ENCODE measurements around the gene HPS3.

HPS3 gene

DNA sequence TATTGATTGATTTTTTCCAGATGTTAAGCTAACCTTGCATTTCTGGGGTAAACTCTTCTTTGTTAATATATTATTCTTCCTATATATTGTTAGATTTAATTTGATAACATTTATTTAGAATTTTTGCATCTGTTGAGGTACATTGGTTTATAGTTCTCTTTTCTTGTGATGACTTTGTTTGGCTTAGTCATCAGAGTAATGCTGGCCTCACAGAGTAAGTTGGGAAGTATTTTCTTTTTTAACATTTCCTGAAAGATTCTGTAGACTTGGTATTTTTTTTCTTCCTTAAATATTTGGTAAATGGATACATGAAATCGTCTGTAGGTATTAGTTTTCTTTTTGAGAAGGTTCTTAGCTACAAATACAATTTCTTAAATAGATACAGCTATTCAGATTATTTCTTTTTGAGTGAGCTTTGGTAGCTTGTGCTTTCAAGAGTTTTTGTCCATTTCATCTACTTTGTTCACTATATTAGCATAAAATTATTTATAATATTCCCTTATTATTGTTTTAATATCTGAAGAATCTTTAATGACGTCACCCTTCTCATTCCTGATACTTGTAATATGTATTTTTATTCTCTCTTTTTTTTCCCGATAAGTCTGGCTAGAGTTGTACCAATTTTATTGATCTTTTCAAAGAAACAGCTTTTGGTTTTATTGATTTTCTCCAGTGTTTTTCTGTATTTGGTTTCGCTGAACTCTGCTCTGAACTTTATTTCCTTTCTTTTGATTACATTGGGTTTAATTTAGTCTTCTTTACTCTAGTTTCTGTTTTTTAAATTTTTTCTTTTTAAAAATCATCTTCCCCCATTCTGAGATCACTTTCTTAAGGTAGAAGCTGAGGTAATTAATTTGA is 6.5 kb upstream of the HPS3 start:
- no peak for DNase-seq

DNA sequence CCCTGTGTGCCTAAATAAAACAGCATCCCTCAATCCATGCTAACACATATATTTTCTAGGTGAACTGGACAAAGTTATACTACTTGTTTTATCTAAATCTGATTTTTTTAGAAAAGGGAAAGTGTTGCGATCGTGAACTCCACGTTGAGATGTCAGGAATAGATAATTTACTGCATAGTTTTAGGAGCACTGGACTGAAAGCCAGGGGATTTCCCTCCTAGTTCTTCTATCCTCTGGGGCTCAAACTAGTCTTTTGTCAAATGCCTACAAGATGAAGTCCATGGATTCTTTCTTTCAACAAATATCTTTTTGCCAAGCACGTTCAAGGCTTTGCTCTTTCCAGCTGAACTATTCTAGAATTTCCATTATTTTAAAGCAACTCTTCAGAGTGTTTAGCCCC is 617 bp upstream of the HPS3 start:
- DNase-seq, result no peak

DNA sequence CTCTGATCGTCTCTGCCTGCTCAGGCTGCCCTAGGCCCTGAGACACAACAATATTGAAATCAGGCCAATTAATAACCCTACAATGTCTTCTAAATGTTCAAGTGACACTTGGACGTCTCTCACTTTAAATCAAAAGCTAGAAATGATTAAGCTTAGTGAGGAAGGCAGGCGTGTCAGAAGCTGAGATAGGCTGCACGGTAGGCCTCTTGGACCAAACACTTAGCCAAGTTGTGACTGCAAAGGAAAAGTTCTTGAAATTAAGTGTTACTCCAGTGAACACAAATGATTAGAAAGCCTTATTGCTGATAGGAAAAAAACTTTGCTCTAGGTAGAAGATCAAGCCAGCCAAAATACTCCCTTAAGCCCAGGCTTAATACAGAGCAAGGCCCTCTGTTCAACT is 2.2 kb downstream of the HPS3 start:
- DNase-seq, result no peak

DNA sequence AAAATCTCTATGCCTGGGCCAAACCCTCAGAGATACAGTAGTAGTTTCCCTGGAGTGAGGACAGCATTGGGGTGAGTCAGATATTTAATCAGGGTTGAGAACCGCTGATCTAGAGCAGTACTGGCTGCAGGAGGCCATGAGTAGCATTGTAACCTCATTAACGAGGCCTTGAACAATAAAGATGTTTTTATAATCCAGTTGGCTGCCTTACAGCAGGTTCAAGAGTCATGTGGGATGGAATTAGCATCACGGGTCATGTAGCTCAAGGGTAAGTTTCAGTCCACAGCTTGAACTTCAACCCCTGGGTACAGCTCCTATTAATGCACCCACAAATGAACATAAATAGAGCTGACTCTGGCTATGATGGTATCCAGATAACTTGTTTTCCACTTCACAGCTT is 5.1 kb downstream of the HPS3 start:
- DNase-seq, result no peak

DNA sequence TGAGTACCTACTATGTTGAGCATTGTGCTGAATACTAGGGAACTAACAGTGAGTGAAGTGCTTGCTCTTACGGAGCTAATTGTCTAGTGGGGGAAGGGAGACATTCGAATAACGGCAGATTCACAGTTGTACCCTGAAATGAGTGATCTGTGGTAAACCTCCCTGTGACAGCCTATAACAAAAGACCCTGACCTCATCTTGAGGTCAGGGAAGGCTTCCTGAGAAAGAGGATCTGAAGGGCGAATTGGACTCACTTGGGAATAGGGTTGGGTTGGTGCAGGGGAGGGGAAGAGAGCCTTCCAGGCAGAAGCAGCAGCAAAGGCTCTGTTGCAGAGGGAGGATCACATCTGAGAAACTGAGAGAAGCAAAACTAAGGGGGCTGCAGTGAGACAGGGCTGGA is 13.2 kb downstream of the HPS3 start:
- no peak for DNase-seq

DNA sequence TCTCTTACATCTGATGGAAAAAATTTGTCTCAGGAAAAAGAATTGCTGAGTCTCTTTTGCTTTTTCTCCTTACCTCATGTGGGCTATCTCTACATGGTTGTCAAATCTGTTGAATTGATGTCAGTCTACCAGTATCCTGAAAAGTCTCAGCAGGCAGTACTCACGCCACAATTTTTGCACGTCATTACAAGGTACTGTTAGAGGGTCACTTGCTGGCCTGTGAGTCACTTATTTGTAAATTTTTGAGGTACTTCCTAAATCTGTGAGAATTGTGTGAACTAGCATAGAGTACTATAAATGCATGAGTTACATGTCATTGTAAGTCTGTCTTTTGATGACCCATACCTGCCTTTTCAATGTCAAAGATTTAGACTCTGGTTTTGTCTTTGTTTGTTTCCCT is 15.9 kb downstream of the HPS3 start:
- no peak for DNase-seq

DNA sequence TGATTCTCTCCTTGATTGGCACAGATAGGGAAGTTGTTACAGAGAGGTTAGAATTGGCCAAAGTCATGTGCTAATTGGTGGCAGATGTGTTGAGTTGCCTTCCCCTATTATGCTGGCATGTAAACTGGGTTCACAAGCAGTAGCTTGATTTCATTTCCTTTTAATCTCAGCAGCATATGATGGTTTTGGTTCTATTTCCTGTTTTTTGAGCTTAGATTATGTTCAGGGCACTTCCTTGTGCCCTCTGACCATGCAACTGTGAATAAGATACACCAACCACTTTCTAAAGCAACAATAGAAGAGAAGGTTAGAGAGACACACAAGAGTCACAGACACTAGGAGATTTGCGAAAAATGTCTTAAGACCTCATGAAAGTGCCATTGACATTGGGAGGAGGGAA is 16.5 kb downstream of the HPS3 start:
- DNase-seq, result no peak

DNA sequence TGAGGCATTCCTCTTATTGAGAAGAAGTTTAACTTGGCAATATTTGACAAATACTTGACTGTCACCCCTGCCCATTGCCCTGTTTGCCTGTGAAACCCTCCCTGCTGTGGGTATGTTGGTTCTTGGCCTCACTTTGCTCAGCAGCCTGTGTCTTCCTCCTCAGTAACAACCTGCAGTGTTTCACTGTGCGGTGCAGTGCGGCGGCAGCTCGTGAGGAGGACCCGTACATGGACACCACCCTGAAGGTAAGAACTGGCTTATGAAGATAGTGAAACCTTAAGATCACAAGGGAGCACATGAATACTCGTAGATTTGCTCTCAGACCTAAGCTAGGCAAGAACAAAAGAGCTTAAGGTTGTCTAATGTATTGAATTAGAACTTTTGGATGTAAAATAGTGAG is 21.0 kb downstream of the HPS3 start:
- no peak for DNase-seq

DNA sequence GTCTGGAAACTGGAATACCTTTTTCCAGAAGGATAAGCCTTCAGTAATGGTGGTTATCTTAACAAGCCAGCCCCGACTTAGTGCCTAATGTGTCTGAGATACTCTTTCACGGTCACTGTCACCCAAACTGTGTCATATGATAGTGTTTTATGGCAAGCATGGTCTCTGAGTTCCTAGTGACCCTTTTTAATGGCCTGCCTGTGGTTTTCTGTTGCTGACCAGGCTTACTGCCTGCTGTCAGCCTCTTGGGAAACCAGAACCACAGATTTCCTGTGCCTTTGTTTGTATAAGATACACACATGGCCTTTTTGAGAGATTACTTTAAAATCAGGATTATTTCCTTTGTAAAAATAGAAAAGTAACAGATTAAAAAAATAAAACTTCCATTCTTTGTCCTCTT is 22.4 kb downstream of the HPS3 start:
- no peak for DNase-seq

DNA sequence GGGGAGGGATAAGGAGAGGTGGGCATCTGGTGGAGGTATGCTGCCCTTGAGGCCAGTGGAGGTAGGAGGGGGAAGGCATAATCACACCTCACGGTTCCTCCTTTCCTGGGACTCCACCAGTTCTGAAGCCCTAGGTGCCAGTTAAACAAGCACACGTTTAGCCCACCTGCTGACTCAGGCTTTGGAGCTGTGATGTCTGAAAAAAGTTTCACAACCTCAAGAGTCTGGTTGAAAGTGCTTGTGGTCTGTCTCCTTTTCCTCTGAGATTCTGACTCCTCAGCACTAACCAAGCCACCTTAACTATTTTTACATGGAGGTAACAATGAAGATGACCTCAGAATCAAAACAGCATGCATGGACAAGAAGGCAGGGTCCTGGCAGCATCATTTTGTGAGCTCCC is 23.0 kb downstream of the HPS3 start:
- DNase-seq, result no peak

DNA sequence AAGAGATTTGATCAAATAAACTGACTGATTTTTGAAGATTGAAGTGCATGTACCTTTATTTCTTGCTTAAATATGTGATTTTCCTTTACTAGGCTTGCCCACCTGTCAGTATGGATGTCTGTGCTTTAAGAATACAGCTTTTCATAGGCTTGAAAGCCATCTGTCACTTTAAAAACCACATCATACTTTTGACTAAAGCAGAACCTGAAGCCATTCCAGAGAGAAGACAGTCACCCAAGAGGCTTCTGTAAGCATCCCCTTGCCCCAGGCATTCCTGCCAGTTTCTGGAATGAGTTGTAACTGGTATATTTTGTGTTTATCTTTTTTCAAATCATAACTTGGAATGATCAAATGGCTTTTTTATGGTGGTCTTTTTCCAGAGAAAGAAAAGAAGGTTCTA is 24.0 kb downstream of the HPS3 start:
- no peak for DNase-seq

DNA sequence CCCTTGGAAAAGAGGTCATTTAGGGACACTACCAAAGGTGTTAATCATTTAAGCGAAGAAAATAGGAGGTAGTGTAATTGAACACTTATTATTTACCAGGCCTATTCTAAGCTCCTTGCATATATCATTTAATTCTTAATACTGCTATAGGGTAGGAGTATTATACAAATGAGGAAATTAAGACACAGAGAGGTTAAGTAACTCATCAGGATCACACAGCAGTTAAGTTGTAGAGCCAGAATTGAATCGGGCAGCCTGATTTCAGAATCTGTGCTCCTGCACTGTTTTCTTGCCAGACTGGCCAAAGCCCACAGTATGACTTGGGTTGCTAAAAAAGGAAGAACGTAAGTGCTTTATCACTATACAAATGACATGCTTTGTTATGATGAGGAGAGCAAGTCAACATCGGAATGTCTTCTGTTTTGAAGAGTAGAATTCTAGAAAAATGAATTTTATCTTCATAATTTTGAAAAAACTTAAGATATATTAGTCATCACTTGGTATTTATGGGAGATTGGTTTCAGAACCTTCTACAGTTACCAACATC is 31.4 kb downstream of the HPS3 start:
- DNase-seq, result no peak

DNA sequence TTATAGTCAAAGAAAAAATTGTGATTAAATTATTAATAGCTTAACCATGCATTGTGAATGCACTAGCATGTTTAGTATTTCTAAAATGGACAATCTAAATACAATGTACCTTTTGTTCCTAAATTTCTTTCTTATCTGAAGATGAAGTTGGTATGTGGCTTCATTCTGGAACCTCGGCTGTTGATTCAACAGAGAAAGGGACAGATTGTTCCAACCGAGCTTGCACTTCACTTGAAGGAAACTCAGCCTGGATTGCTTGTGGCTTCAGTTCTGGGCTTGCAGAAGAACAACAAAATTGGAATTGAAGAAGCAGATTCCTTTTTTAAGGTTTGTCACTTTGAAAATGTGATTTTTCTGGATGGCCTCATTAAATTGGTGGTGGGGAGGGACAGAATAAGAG is 32.6 kb downstream of the HPS3 start:
- no peak for DNase-seq

DNA sequence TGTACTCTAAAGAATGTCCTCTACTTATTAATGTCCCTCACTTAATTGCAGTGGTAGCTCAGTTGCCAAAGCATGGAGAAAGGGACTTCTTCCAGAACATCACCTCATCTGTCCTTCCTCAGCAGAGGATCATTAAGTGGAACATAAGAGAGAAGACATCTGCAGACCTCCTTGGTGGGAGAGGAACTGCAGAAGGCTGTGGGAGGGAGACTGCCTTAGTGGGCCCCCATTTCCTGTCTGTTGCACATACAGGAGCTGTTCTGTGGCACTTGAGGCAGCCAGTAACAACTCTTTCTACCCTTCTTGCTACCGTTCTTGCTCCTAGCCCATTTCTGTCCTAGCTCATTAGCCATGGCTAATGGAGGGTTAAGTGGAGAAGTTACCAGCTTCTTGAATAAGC is 33.6 kb downstream of the HPS3 start:
- DNase-seq, result no peak

DNA sequence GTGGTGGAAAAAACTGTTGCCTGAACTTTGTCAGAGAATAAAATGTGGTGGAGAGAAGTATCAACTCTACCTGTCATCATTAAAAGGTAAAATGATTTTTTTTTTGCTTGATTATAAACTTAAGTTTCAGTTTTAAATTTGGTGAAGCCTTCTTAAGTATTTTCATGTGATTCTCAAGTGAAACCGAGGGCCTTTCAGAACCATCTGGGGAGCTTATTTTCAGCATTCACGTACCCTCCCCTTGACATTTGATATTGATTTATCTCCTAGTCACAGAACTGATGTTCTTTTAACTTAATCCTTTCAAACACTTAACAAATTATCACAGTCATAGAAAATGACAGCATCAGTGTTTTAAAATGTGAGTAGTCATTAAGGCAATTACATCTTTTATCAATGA is 38.5 kb downstream of the HPS3 start:
- DNase-seq, result no peak

DNA sequence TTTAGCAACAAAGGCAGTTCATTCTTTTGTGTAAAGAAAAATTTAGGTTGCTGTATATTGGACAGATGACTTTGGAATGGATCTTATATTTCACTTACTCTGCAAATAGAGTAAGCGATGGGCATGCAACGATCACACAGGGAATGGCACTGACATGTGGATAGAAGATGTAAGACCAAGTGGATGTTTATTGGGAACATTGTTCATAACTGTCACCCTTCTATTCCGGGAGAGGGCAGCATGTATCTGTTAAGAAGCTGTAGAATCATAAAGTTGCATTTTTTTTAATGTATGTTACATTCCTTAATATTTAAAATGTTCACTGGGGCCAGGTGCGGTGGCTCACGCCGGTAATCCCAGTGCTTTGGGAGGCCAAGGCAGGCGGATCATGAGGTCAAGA is 41.2 kb downstream of the HPS3 start:
- DNase-seq, result no peak

DNA sequence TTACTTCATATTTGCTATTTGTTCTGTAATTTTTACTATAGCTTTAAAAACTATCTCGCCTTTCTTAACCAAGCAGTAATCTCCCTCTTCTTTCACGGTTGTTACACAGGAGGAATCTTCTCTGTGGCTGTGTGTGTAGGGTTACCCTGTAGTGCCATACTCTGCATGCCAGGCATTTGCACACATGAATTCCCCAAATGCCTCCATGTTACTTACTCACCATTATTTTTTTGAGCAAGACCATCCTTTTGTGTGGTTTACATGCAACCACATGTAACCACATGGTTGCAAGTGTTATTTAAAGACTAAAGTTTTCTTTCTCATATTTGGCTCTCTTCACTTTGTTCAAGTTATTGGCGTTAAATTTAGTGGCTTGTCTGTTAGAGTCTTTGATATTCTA is 45.5 kb downstream of the HPS3 start:
- no peak for DNase-seq

DNA sequence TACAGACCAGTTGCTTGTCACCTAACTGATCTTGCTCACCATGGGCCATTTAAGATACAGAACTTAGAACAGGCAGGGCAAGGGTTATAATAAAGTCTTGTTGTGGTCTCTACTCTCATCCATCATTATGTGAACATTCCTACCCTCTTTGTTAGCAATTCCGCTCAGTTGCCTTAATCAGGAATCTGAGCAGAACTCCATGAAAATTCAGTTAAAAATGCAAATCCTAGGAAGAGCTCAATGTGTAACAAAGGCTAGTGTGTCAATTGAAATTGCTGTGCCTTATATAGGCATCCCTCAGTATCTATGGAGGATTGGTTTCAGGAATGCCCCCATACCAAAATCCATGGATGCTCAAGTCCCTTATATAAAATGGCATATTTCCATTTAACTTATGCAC is 47.7 kb downstream of the HPS3 start:
- no peak for DNase-seq

DNA sequence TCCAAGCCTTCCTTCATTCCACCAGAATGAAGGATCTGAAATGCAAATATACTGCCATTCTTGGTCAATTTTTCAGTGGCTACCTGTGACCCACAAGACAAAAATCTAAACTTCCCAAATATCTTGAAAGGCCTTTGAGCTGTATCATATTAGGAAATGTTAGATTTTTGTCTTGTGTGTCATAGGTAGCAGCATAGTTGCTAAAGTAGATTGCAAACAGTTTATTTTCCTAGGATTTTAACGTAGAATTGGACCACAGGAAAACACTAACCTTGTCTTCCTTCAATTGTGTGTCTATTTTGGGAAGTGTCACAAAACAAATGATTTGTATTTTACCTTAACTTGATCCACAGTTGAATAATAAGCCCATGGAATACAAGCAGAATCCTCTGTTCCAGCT is 49.8 kb downstream of the HPS3 start:
- no peak for DNase-seq

DNA sequence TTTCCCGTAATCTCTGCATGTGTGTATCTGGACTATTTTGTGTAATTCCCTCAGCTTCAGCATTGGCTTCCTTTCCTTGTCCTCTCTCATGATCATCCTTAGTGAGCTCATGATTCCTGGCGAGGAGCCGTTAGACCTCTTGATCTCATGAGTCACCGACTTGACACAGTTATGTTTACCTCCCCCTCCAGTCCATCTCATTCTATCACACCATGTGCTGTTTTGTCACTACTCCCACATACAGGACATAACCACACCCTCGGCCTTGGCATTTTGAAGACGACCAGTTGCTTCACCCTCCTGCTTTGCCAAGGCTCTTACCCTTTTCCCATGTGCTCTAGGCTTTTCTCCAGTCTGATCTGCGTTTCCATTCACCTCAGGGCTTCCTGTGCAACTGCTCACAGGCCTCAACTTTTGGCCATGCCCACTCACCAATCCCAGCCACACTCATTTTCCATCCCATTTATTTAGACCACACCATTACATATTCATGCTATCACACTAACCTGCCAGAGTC is 50.7 kb downstream of the HPS3 start:
- DNase-seq, result no peak

DNA sequence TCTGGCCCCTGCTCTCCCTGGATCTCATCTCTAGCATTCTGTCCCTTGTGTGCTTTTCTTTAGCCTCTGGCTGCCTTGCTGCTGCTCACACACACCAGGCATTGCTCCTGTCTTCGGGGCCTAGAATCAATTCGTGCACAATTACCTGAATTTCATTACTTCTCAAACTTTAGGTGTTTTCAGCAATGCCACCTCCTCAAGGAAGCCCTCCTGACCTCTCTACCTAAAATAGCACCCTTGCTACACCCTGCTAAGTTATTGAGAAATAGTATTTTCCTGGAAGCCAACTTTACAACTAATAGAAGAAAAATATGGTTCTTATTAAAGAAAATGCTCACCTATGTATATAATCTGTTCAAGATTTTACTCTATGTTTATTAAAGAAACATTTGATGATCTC is 51.7 kb downstream of the HPS3 start:
- no peak for DNase-seq

DNA sequence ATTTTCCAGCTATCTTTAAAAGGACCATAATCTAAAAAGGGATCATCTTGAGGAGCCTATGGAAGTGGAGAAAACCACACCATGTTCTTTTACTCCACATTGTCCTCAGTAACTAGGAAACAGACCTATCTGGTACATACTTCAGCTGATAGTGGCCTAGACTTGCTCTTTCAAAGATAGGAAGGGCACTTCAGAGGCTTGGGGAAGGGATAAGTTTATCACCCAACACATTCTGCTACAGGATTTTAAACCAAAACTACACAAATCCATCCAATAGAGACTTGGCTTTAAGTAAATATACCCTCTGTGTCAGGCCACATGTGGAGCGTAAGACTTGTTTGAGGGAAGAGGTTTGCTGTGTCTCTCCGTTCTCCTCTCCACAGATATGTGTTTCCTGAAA is 56.8 kb downstream of the HPS3 start:
- DNase-seq, result no peak

DNA sequence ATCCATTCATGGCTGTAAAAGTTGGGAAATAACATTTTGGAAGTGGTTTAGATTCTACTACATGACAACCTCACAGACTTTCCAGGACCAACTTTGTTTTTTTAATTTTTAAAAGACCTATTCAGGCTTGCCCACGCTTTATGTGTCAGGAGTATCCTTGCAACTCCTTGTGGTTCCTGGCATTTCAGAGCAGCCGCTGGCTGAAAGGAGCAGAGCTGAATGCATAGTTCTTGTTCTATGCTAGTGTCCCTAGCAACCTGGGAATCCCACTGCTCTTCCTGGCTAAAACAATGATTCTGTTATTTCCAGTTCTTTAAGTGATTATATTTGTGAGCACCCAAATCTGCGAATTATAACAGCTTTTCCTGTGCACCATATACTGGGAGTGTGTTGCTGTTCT is 57.3 kb downstream of the HPS3 start:
- DNase-seq, result no peak

DNA sequence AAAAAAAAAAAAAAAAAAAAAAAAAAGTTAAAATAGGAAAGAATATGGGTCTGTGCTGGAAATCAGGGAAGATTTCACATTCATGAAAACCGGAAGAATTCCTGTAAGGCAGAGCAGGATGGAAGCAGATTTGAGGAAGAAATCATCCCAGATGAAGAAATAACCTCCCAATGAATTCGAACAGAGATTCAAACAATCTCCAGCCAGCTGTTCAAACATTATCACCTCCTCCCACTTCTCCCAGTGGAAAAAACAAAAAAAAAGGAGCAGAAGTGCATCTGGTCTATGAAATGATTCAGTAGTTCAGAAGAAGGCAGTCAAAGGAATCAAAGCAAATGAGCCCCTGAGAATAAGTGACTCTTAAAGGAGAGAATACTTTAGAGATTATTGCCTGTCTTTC is 59.1 kb downstream of the HPS3 start:
- DNase-seq, result peak; percentile 25

DNA sequence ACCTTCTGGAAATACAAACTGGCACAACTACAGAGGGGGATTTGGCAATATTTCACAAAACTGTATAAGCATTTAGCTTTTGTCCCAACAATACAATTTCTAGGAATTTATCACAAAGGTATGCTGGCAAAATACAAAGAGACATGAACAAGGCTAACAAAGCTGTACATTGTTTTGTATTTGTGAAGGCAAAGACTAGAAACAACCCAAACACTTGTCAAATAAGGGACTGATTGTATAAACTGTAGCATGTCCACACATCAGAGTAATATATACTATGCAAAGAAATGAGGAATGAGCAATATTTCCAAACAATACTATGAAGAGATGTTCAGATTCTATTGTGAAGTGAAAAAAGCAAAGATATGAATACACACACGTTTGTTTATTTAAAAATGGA is 65.8 kb downstream of the HPS3 start:
- DNase-seq, result no peak

All from NCI-H2171 (cell line).